GM12878 (cell line): ENCODE data around the gene SERPINB5. TPM values are rescaled to one million over a fixed set of nuclear protein-coding genes. Genes with fewer than 3 reads are reported as not detected.

Source experiments
- ATAC-seq: fragments of 200-7000 bp; cut with Tn5 transposase; 3 replicates; pipeline ENCODE4 v1.9.1; 2020; ENCODE audit warnings: mild to moderate bottlenecking, moderate library complexity
- BruUV-seq: library from RNA; stranded (reverse); fragments of 400-500 nt; replicated peaks from 2 replicates; lab custom pipeline; 2021; lab: Mats Ljungman, UMichigan
- CTCF ChIA-PET: fragments of 300-600 bp; sonication (Branson Sonifier 250); formaldehyde crosslinking; extraction: SDS; loops from one replicate; lab custom pipeline; 2021; ENCODE audit warnings: inconsistent platforms; lab: Yijun Ruan, JAX
- POLR2A ChIA-PET: fragments of 350-600 bp; formaldehyde crosslinking; extraction: SDS; loops from one replicate; lab custom pipeline; 2021; ENCODE audit warnings: inconsistent platforms; lab: Charles Lee
- RAD21 ChIA-PET: fragments of 300-600 bp; sonication (Branson Sonifier 250); formaldehyde crosslinking; loops from one replicate; lab custom pipeline; 2023; ENCODE audit warnings: antibody characterized with exemption; ENCODE audit not compliant: unreplicated experiment; lab: Charles Lee
- SMC1A ChIA-PET: fragments of 300-600 bp; sonication (Branson Sonifier 250); formaldehyde crosslinking; loops from one replicate; lab custom pipeline; 2023; ENCODE audit not compliant: unreplicated experiment, uncharacterized antibody; lab: Charles Lee
- DNase-seq: peaks from one replicate; pipeline ENCODE4 v3.0.0-alpha.2; 2011; ENCODE audit warnings: low read depth, low spot score
- FAIRE-seq: peaks from 3 replicates; lab custom pipeline; 2011; peaks lifted over from hg19 to GRCh38; lab: Jason Lieb, UNC
- H2AFZ ChIP-seq: 2 replicates; pipeline ENCODE4 v1.6.0; 2011; ENCODE audit warnings: low read depth, low read length, control low read depth; ENCODE audit not compliant: control insufficient read depth
- H3K27ac ChIP-seq: 2 replicates; pipeline ENCODE4 v1.5.1; 2011; ENCODE audit warnings: control low read depth; ENCODE audit not compliant: control insufficient read depth, insufficient read depth
- H3K27me3 ChIP-seq, 2 experiments: replicated peaks in 1 of 2; 2 replicates each; pipeline versions ENCODE4 v1.6.0 to v1.6.1; 2011; ENCODE audit warnings: low read length in 1 of 2; ENCODE audit not compliant: control insufficient read depth in 2 of 2, insufficient read depth in 2 of 2
- H3K36me3 ChIP-seq, 2 experiments: 2 replicates each; pipeline ENCODE4 v1.5.1; 2011; ENCODE audit warnings: low read length in 1 of 2; ENCODE audit not compliant: control insufficient read depth in 2 of 2, insufficient read depth in 2 of 2
- H3K4me1 ChIP-seq: 2 replicates; pipeline ENCODE4 v1.6.1; 2011; ENCODE audit warnings: mild to moderate bottlenecking, low read length, moderate library complexity, mixed read lengths; ENCODE audit not compliant: control insufficient read depth, insufficient read depth
- H3K4me2 ChIP-seq: 2 replicates; pipeline ENCODE4 v1.6.0; 2011; ENCODE audit warnings: control low read depth; ENCODE audit not compliant: control insufficient read depth, insufficient read depth
- H3K4me3 ChIP-seq: fragments of 200-600 bp; sonication (generic); 2 replicates; pipeline ENCODE4 v1.5.1; 2016
- H3K79me2 ChIP-seq: 2 replicates; pipeline ENCODE4 v1.6.0; 2011; ENCODE audit warnings: low read length; ENCODE audit not compliant: control insufficient read depth, insufficient read depth
- H3K9ac ChIP-seq: 2 replicates; pipeline ENCODE4 v1.8.0; 2011; ENCODE audit warnings: low read length, control low read depth, mixed read lengths; ENCODE audit not compliant: control insufficient read depth, insufficient read depth
- H3K9me3 ChIP-seq: replicated peaks from 3 replicates; pipeline ENCODE4 v1.5.1; 2011; ENCODE audit warnings: mild to moderate bottlenecking, low read length; ENCODE audit not compliant: control insufficient read depth, insufficient read depth
- H4K20me1 ChIP-seq: 2 replicates; pipeline ENCODE4 v1.6.0; 2011; ENCODE audit not compliant: control insufficient read depth, insufficient read depth
- CHD4 ChIP-seq: fragments of 200-600 bp; sonication (generic); IDR thresholded peaks from 2 replicates; pipeline ENCODE4 v1.6.1; 2016; ENCODE audit warnings: mild to moderate bottlenecking
- E4F1 ChIP-seq: fragments of 450-650 bp; IDR thresholded peaks from 2 replicates; pipeline ENCODE4 v1.6.1; 2018; ENCODE audit warnings: borderline replicate concordance, mild to moderate bottlenecking; ENCODE audit not compliant: partially characterized antibody
- EP300 ChIP-seq, 2 experiments: fragments of 150-350 bp in 1 of 2; IDR thresholded peaks; 2 replicates each; pipeline ENCODE4 v1.6.1; 2011 to 2012; ENCODE audit warnings: low read depth in 2 of 2, low read length in 2 of 2, borderline replicate concordance in 1 of 2, improper control_type of control experiment in 1 of 2, inconsistent platforms in 1 of 2; ENCODE audit not compliant: control insufficient read depth in 1 of 2
- GABPA ChIP-seq: IDR thresholded peaks from 2 replicates; pipeline ENCODE4 v1.6.1; 2014; ENCODE audit warnings: antibody characterized with exemption, low read depth, mild to moderate bottlenecking, inconsistent platforms
- MTA2 ChIP-seq: fragments of 450-650 bp; IDR thresholded peaks from 2 replicates; pipeline ENCODE4 v1.6.1; 2016; ENCODE audit warnings: low read depth, mild to moderate bottlenecking, moderate library complexity
- NR2C2 ChIP-seq: IDR thresholded peaks from 2 replicates; pipeline ENCODE4 v1.6.1; 2011; ENCODE audit warnings: borderline replicate concordance, low read depth; ENCODE audit not compliant: control insufficient read depth, insufficient read length
- POLR2AphosphoS5 ChIP-seq: IDR thresholded peaks from 2 replicates; pipeline ENCODE4 v1.6.1; 2011; ENCODE audit warnings: mild to moderate bottlenecking, low read length, inconsistent platforms
- POU2F2 ChIP-seq: IDR thresholded peaks from 3 replicates; pipeline ENCODE4 v1.6.1; 2011; ENCODE audit warnings: low read depth, mild to moderate bottlenecking, low read length, borderline replicate concordance
- RB1 ChIP-seq: fragments of 450-650 bp; formaldehyde crosslinking; IDR thresholded peaks from 2 replicates; pipeline ENCODE4 v1.6.1; 2017; ENCODE audit warnings: mild to moderate bottlenecking, borderline replicate concordance
- RUNX3 ChIP-seq: IDR thresholded peaks from 2 replicates; pipeline ENCODE4 v1.6.1; 2012; ENCODE audit warnings: low read length, inconsistent platforms
- SIN3A ChIP-seq: IDR thresholded peaks from 2 replicates; pipeline ENCODE4 v1.6.1; 2012; ENCODE audit warnings: low read depth, low read length, improper control_type of control experiment
- SP1 ChIP-seq: IDR thresholded peaks from one replicate; pipeline ENCODE4 v1.6.1; 2011; ENCODE audit warnings: low read depth, low read length
- SREBF2 ChIP-seq: IDR thresholded peaks from 2 replicates; pipeline ENCODE4 v1.6.1; 2012; ENCODE audit warnings: mild to moderate bottlenecking, low read length
- STAT1 ChIP-seq: fragments of 450-650 bp; conservative IDR thresholded peaks from 2 replicates; pipeline ENCODE4 v1.6.1; 2014; ENCODE audit warnings: antibody characterized with exemption, mild to moderate bottlenecking
- TARDBP ChIP-seq: IDR thresholded peaks from 2 replicates; pipeline ENCODE4 v1.6.1; 2016; ENCODE audit warnings: borderline replicate concordance
- YBX1 ChIP-seq: fragments of 450-650 bp; IDR thresholded peaks from 2 replicates; pipeline ENCODE4 v1.6.1; 2016; ENCODE audit warnings: antibody characterized with exemption
- ZNF217 ChIP-seq: fragments of 450-650 bp; IDR thresholded peaks from 2 replicates; pipeline ENCODE4 v1.6.1; 2017; ENCODE audit warnings: antibody characterized with exemption, mild to moderate bottlenecking
- ZNF24 ChIP-seq: fragments of 450-650 bp; IDR thresholded peaks from 2 replicates; pipeline ENCODE4 v1.6.1; 2017; ENCODE audit warnings: antibody characterized with exemption, mild to moderate bottlenecking
- ZNF274 ChIP-seq: IDR thresholded peaks from one replicate; pipeline ENCODE4 v1.8.0; 2011; ENCODE audit not compliant: insufficient read length, insufficient read depth
- ZNF622 ChIP-seq: fragments of 450-650 bp; IDR thresholded peaks from 2 replicates; pipeline ENCODE4 v1.6.1; 2017; ENCODE audit warnings: mild to moderate bottlenecking, inconsistent platforms
- ZNF687 ChIP-seq: fragments of 450-650 bp; IDR thresholded peaks from 2 replicates; pipeline ENCODE4 v1.6.1; 2017; ENCODE audit warnings: mild to moderate bottlenecking, moderate library complexity
- WGBS: methylation state at CpG from one replicate; pipeline ENCODE4 v1.1.6; 2016; ENCODE audit warnings: low lambda C conversion rate; ENCODE audit not compliant: insufficient replicate concordance, insufficient coverage; ENCODE audit errors: missing lambda C conversion rate; 5-methylcytosine and 5-hydroxymethylcytosine counted together
- in situ Hi-C: fragments of 300-500 bp; cut with MboI; formaldehyde crosslinking; loops from 9 replicates; pipeline ENCODE4 v1.14.3; 2018; ENCODE audit warnings: mixed read lengths
- intact Hi-C: fragments of 100-400 bp; cut with micrococcal nuclease; formaldehyde crosslinking; loops from one replicate; pipeline ENCODE4 v1.14.2; 2022; ENCODE audit not compliant: unreplicated experiment
- polyA plus RNA-seq, 11 experiments: library from polyadenylated mRNA; depleted of rRNA in 4 of 11; unstranded in 6 of 11; stranded (reverse) in 5 of 11; fragments of >200 nt; fragmentation: Nextera tagmentation in 4 of 11; fragmentation: Illumina TruSeq in 1 of 11; extraction: Ambion mirVana in 4 of 11; extraction: Trizol in 1 of 11; gene quantifications; 1 replicate in 1 of 11; 2 replicates in 10 of 11; pipeline versions ENCODE4 v1.2.1 to v1.2.3, GENCODE V29; 2011 to 2016; ENCODE audit warnings: inconsistent platforms in 2 of 11, missing spikeins in 2 of 11, low read depth in 1 of 11
- total RNA-seq, 4 experiments: library from RNA; depleted of rRNA in 3 of 4; stranded (reverse); fragments of >200 nt in 3 of 4; fragmentation: Illumina TruSeq in 1 of 4; extraction: Trizol in 1 of 4; gene quantifications; 2 replicates each; pipeline versions ENCODE4 v1.2.1 to v1.2.3, GENCODE V29; 2013 to 2021

The SERPINB5 gene
- total and polyA plus RNA-seq, 10 of the 15 experiments (the other 5 are each of a cell fraction or from before 2014, with no cell fraction given): 0.03 to 0.04 TPM; not detected in 8

DNA sequence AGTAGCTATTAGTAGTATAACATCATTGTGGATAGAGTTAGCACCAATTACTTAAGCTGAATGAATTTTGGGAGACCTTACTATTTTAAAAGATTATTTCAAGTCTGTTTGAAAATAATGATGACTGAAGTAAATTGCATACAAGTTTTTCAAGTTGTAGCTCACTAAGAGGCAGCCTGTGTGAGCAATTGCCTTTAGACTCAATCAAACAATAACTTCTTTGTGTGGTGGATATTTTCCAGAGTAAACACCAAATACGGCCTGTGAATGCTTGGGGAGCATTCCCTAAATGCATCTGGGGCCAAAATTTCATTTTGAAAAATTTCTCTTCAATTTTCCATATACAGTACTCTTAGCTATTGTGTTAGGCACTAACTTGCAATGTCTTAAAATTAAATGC, 73.3 kb downstream of the SERPINB5 start (continued):
- TF ChIP-seq E4F1 (no peak), RB1 (no peak)

DNA sequence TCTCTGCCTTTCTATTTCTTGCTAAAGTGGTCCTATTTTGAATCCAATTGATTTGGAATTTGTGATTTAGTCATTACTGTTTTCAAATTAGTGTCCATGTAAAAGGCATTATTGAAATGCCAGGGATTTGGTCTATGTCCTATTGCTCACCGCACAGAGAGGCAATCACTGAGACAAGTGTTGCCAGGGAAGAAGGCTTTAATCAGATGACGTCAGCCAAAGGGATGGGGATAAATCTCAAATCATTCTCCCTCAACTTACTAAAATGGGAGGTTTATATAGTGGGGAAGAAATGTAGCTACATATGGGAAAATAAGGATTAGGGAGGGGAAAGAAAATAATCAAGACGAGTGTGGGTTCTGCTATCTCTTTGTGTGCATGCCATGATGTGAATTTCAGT, 75.0 kb downstream of the SERPINB5 start:
- RAD21 ChIA-PET: no interaction called here
- no TSS peak for BruUV-seq
- Histone ChIP-seq H3K27me3 (no peaks in the 10 kb centered on the region; a peak in 1 of 4 replicates), H3K9ac (no peak overlapping the region), H3K4me1 (no peaks in the 10 kb centered on the region), H2AFZ (no peak overlapping the region), H3K27ac (no peak overlapping the region), H3K79me2 (no peaks in the 10 kb centered on the region), H3K9me3 (no peaks in the 10 kb centered on the region), H4K20me1 (no peaks in the 10 kb centered on the region), H3K4me3 (no peak overlapping the region), H3K4me2 (no peak overlapping the region), H3K36me3 (no peaks in the 10 kb centered on the region)
- CTCF ChIA-PET: interaction anchor here (0.6 to 0.8 kb wide), 3 partner anchors 26 to 584 kb away, joined by 3 read pairs; no protein-coding TSS in a partner anchor
- WGBS: 44% methylated on average over 3 of the region's 3 CpGs
- POLR2A ChIA-PET: no interaction called here
- FAIRE-seq (no peak), DNase-seq (no peak), ATAC-seq (no peak)
- intact Hi-C loops (no loop called here), in situ Hi-C loops (no loop called here)
- SMC1A ChIA-PET: no interaction called here
- TF ChIP-seq YBX1 (no peak), EP300 (IDR thresholded peaks at IDR 0.05; ENCODE audit: borderline replicate concordance in 1 of 2, control insufficient read depth in 1 of 2, low read depth in 2 of 2, low read length in 2 of 2) (no peak), CHD4 (no peak), ZNF274 (no peak), ZNF24 (no peak), POU2F2 (no peak), ZNF687 (no peak), SP1 (no peak), STAT1 (no peak), SREBF2 (no peak), POLR2AphosphoS5 (no peak), ZNF622 (no peak), GABPA (no peak), NR2C2 (no peak), RUNX3 (no peak), MTA2 (no peak), ZNF217 (no peak), TARDBP (no peak), SIN3A (no peak)
